Peyer's patch (tissue), 4 donors: Measurements from ENCODE around the gene LCE7A. TPM values are rescaled to one million over a fixed set of nuclear protein-coding genes. Genes with fewer than 3 reads are reported as not detected.

Experiments
- DNase-seq, 3 donors: peaks; one replicate each; pipeline ENCODE4 v3.0.0-alpha.2; 2017 to 2019
- H3K27ac ChIP-seq, 4 donors: fragments of 200-600 bp; sonication (generic); one replicate each; pipeline ENCODE4 v1.5.1; 2016 to 2019
- H3K27me3 ChIP-seq, 2 donors: fragments of 200-600 bp; sonication (generic); one replicate each; pipeline ENCODE4 v1.5.1; 2019
- H3K36me3 ChIP-seq, 3 donors: fragments of 200-600 bp; sonication (generic); one replicate each; pipeline ENCODE4 v1.5.1; 2016 to 2019
- H3K4me1 ChIP-seq, 4 donors: fragments of 200-600 bp; sonication (generic); one replicate each; pipeline ENCODE4 v1.5.1; 2016 to 2019
- H3K4me3 ChIP-seq, 4 donors: fragments of 200-600 bp; sonication (generic); 1 replicate in 3 of 4; 2 replicates in 1 of 4; pipeline ENCODE4 v1.5.1; 2016 to 2019; ENCODE audit warnings: mild to moderate bottlenecking in 1 of 4
- H3K9me3 ChIP-seq, 4 donors: fragments of 200-600 bp; sonication (generic); one replicate each; pipeline ENCODE4 v1.5.1; 2016 to 2019; ENCODE audit warnings: mild to moderate bottlenecking in 1 of 4
- POLR2A ChIP-seq, 2 donors: fragments of 450-650 bp; IDR thresholded peaks; one replicate each; pipeline ENCODE4 v1.5.1; 2017; ENCODE audit warnings: antibody characterized with exemption in 2 of 2, mild to moderate bottlenecking in 2 of 2, moderate library complexity in 2 of 2
- total RNA-seq, 4 donors: library from RNA; depleted of rRNA; stranded (reverse); fragments of >200 nt; gene quantifications; one replicate each; pipeline ENCODE4 v1.1.0, GENCODE V29; 2016
- TF ChIP-seq, protein P1 (sequence below), 6 experiments: fragments of 450-650 bp in 4 of 6; fragments of 200-600 bp in 2 of 6; sonication (generic) in 1 of 6; IDR thresholded peaks; one replicate each; pipeline ENCODE4 v1.5.1; 2017 to 2019; ENCODE audit warnings: antibody characterized with exemption in 6 of 6, mild to moderate bottlenecking in 3 of 6, moderate library complexity in 1 of 6

Gene LCE7A
- total RNA-seq, 4 donors from 2014 or later: not detected

DNA sequence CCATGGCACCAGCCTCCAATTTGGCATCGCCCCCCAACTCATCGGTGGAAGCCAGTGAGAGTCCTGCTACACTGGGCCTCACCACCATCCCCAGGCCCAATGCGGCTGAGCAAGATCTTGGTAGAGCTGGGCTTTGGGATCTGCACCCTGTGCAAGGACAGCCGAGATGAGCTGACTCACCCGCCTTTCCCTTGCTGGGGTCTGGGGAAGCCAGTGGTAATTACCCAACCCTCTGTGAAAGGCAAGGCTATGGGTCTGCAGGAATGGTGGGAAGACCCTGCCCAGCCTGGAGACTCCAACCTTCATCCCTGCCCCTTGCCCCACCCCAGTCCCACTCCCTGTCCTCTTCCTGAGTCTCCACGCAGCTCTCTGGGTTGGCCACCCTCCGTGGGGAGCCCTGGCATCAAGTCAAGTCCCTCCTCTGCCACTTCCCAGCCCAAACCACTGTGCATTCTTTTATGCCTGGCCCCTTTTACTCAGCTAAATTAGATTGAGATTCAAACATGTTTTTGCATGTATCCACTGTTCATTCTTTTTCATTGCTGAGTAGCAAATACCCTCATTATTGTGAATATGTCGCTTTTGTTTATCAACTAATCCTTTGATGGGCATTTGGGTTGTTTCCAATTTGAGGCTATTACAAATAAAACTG is 27.1 kb downstream of the LCE7A start:
- Histone ChIP-seq H3K9me3 (no peaks in the 10 kb centered on the region), H3K27ac (no peak overlapping the region), H3K4me3 (no peak overlapping the region), H3K36me3 (no peaks in the 10 kb centered on the region), H3K27me3 (no peaks in the 10 kb centered on the region), H3K4me1 (no peaks in the 10 kb centered on the region)
- no peak for TF ChIP-seq POLR2A (IDR thresholded peaks at IDR 0.05)
- TF ChIP-seq, protein P1, sequence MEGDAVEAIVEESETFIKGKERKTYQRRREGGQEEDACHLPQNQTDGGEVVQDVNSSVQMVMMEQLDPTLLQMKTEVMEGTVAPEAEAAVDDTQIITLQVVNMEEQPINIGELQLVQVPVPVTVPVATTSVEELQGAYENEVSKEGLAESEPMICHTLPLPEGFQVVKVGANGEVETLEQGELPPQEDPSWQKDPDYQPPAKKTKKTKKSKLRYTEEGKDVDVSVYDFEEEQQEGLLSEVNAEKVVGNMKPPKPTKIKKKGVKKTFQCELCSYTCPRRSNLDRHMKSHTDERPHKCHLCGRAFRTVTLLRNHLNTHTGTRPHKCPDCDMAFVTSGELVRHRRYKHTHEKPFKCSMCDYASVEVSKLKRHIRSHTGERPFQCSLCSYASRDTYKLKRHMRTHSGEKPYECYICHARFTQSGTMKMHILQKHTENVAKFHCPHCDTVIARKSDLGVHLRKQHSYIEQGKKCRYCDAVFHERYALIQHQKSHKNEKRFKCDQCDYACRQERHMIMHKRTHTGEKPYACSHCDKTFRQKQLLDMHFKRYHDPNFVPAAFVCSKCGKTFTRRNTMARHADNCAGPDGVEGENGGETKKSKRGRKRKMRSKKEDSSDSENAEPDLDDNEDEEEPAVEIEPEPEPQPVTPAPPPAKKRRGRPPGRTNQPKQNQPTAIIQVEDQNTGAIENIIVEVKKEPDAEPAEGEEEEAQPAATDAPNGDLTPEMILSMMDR (IDR thresholded peaks at IDR 0.05): no peak
- no peak for DNase-seq

DNA sequence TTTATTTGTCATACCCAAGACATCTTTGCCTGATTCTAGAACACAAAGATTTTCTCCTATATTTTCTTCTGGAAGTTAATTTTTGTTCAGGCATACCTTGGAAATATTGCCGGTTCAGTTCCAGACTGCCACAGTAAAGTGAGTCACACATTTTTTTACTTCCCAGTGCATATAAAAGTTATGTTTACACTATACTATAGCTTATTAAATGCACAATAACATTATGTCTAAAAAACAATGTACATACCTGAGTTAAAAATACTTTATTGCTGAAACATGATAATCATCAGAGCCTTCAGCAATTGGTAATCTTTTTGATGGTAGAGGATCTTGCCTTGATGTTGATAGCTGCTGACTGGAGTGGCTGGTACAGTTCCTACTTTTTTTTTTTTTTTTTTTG is 28.3 kb downstream of the LCE7A start:
- no peaks in the 10 kb centered on the region for H3K4me1 ChIP-seq
- no peaks in the 10 kb centered on the region for H3K9me3 ChIP-seq
- no peak for DNase-seq
- no peak overlapping the region for H3K27ac ChIP-seq
- no peaks in the 10 kb centered on the region for H3K27me3 ChIP-seq
- H3K4me3 ChIP-seq: no peak overlapping the region
- no peaks in the 10 kb centered on the region for H3K36me3 ChIP-seq
- TF ChIP-seq, protein P1 (IDR thresholded peaks at IDR 0.05): no peak
- TF ChIP-seq POLR2A (IDR thresholded peaks at IDR 0.05): no peak

DNA sequence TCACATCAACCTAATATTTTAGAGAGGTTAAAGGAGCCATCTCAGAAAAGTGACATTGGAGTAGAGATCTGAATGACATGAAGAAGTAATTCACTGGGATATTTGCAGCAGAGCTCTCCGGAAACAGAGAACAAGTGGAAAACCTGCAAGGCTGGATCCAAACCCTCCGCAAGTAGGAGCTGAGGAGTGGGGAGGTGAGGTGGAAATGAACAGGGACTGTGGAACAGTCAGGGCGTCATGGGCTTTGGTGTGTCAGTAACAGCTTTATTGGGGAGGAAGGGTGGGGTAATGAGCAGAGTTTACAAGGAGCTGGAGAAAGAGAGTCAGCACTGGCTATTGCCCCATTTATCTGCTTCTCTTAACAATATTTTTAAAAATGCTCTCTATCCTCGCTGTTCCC is 39.2 kb downstream of the LCE7A start:
- H3K4me3 ChIP-seq: no peak overlapping the region
- TF ChIP-seq POLR2A (IDR thresholded peaks at IDR 0.05): no peak
- TF ChIP-seq, protein P1 (IDR thresholded peaks at IDR 0.05): no peak
- no peaks in the 10 kb centered on the region for H3K36me3 ChIP-seq
- no peak for DNase-seq
- H3K9me3 ChIP-seq: no peaks in the 10 kb centered on the region
- H3K27me3 ChIP-seq: no peaks in the 10 kb centered on the region
- no peaks in the 10 kb centered on the region for H3K4me1 ChIP-seq
- H3K27ac ChIP-seq: no peak overlapping the region

DNA sequence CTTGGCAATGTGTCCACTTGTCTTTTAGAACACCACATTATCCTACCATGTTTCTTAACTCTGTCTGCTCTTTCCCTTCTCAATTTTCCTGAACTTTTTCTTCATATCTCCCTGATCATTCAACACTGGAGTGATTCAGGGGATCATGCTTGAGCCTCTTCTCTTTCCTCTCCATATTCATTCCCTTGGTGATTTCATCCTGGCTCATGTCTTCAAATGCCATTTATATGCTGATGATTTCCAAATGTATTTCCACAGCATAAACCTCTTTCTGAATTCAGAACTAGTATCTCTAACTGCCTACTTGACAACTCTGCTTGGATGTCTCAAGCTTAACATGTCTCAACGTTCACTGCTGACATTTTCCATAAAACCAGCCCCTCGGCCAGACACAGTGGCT is 40.1 kb downstream of the LCE7A start:
- TF ChIP-seq, protein P1 (IDR thresholded peaks at IDR 0.05): no peak
- no peak for TF ChIP-seq POLR2A (IDR thresholded peaks at IDR 0.05)
- Histone ChIP-seq H3K9me3 (no peaks in the 10 kb centered on the region), H3K27me3 (no peaks in the 10 kb centered on the region), H3K4me3 (no peak overlapping the region), H3K27ac (no peak overlapping the region), H3K4me1 (no peaks in the 10 kb centered on the region), H3K36me3 (no peaks in the 10 kb centered on the region)
- no peak for DNase-seq

DNA sequence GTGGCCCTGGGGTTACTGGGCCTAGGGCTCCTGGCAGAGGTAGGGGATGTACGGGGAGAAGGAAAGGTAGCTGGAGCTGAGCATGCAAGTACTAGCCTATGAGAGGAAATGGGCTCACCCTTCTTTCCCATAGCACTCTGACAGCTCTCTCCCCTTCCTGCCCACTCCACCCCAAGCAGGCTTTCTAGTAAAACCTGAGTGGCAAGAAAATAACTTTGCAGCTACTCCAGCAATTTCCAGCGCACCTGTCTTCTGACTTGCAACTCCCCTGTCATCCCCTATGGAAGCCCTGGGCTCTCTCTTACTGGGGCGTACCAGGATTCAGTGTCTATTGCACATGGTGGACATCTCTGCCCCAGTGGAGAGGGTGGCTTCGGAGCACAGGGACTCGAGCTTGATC is 41.8 kb downstream of the LCE7A start:
- no peak overlapping the region for H3K4me3 ChIP-seq
- H3K27me3 ChIP-seq: no peaks in the 10 kb centered on the region
- no peaks in the 10 kb centered on the region for H3K4me1 ChIP-seq
- DNase-seq: no peak
- no peaks in the 10 kb centered on the region for H3K36me3 ChIP-seq
- no peaks in the 10 kb centered on the region for H3K9me3 ChIP-seq
- TF ChIP-seq POLR2A (IDR thresholded peaks at IDR 0.05): no peak
- TF ChIP-seq, protein P1 (IDR thresholded peaks at IDR 0.05): no peak
- no peak overlapping the region for H3K27ac ChIP-seq

DNA sequence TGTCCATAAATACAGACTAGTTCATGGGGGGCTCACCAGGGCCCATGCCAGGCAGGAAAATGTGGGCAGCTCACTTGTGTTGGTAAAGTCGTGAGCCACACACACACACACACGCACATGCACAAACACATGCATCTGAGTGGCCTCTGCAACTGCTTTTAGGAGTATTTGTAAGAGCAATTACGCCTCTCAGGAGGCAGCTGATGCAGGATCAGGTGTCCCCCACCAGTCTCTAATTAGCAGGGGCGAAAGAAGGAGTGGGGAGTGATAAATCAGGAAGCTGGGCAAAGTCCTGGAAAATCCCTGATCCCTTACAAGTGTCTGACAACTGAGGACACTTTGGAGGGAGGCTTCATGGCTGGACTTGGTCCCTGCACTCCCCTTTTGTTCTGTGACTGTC is 42.8 kb downstream of the LCE7A start:
- Histone ChIP-seq H3K9me3 (no peaks in the 10 kb centered on the region), H3K4me3 (no peak overlapping the region), H3K36me3 (no peaks in the 10 kb centered on the region), H3K27me3 (no peaks in the 10 kb centered on the region), H3K4me1 (no peaks in the 10 kb centered on the region), H3K27ac (no peak overlapping the region)
- DNase-seq: no peak
- TF ChIP-seq, protein P1 (IDR thresholded peaks at IDR 0.05): no peak
- TF ChIP-seq POLR2A (IDR thresholded peaks at IDR 0.05): no peak
